Measurements from ENCODE around the gene ENC1. TPM values are rescaled to one million over a fixed set of nuclear protein-coding genes. Genes with fewer than 3 reads are reported as not detected.

ENC1 gene
- total and polyA plus RNA-seq, 2 of the 4 experiments (the other 2 are of a cell fraction), result 25.6 to 70.8 TPM

- no peak for TF ChIP-seq POLR2A (IDR thresholded peaks at IDR 0.05; ENCODE audit: low read depth, low read length)
- TF ChIP-seq NFE2L2 (IDR thresholded peaks at IDR 0.05; ENCODE audit: low read depth, low read length), result no peak
- no peak for TF ChIP-seq USF2 (IDR thresholded peaks at IDR 0.05; ENCODE audit: low read depth, low read length)
- no peak for TF ChIP-seq RAD21 (IDR thresholded peaks at IDR 0.05; ENCODE audit: low read length)
- TF ChIP-seq FOS (IDR thresholded peaks at IDR 0.05; ENCODE audit: low read depth, low read length), result no peak
- no peak for TF ChIP-seq ELK1 (IDR thresholded peaks at IDR 0.05; ENCODE audit: borderline replicate concordance, low read depth, low read length)
- TF ChIP-seq MXI1 (IDR thresholded peaks at IDR 0.05; ENCODE audit: borderline replicate concordance, low read depth, low read length), result no peak
- no peak; the same call in 1 of the 2 replicates for TF ChIP-seq BHLHE40 (IDR thresholded peaks at IDR 0.05; ENCODE audit: low read depth, low read length)
- peak overlapping the region; percentile 81 for H3K4me2 ChIP-seq (ENCODE audit: low read depth, low read length)
- H3K4me3 ChIP-seq (ENCODE audit: insufficient read depth, low read depth, low read length), result no peak overlapping the region
- no peak overlapping the region; the same call in 2 of the 3 replicates for H2BK15ac ChIP-seq (ENCODE audit: low read depth, low read length)
- H3K4me1 ChIP-seq (ENCODE audit: control insufficient read depth, insufficient read depth, low read length), result peaks cover 8% of the 10 kb centered on the region
- 0 out of 2 replicates have a peak overlapping the region, but pooled peaks have one; percentile 23 for H2AK5ac ChIP-seq (ENCODE audit: low read depth, low read length)
- H3K27ac ChIP-seq (ENCODE audit: insufficient read depth, low read length), result no peak overlapping the region
- H2BK5ac ChIP-seq (ENCODE audit: low read depth, low read length, poor library complexity, severe bottlenecking), result no peak overlapping the region
- no peak overlapping the region for H3K9ac ChIP-seq (ENCODE audit: low read depth, low read length)
- no peak overlapping the region for H3K56ac ChIP-seq (ENCODE audit: extremely low read depth, insufficient read depth, low read length)
- intact Hi-C loops (cut with micrococcal nuclease), result loop anchor here (5.0 to 10.0 kb wide), 2 partner anchors 65 to 648 kb away; partner anchors contain the start of gene HMGCR
- peak overlapping the region; percentile 71 for H2AK9ac ChIP-seq (replicated peaks; ENCODE audit: low read depth, low read length, poor library complexity)
- no peak overlapping the region for H4K91ac ChIP-seq (ENCODE audit: insufficient read depth, low read depth, low read length)
- peak; percentile 67 for DNase-seq
- H3K36me3 ChIP-seq (ENCODE audit: control insufficient read depth, insufficient read depth, low read length), result peaks cover 3% of the 10 kb centered on the region; the same call in 1 of the 2 replicates
- H4K5ac ChIP-seq (ENCODE audit: low read depth, low read length), result no peak overlapping the region
- ChIA-PET CTCF (interaction anchor here (0.8 kb wide), 1 partner anchor 1569 kb away, joined by 3 read pairs; no protein-coding TSS in a partner anchor), POLR2A (ENCODE audit: unreplicated experiment) (no interaction called here)
- H4K20me1 ChIP-seq (ENCODE audit: insufficient read depth, low read length), result peaks cover 21% of the 10 kb centered on the region
- H3K18ac ChIP-seq (ENCODE audit: low read depth, low read length), result no peak overlapping the region
- in situ Hi-C loops (cut with MboI; ENCODE audit: low sequenced_read_pairs), result no loop called here
- H3K9me1 ChIP-seq (ENCODE audit: insufficient read depth, low read length), result peaks cover 13% of the 10 kb centered on the region
- no TSS peak for BruUV-seq (replicated peaks)
- ATAC-seq (ENCODE audit: low read depth), result peak; percentile 25
- H2AFZ ChIP-seq (replicated peaks; ENCODE audit: low read length, poor library complexity), result no peak overlapping the region
- no peaks in the 10 kb centered on the region for H3K9me3 ChIP-seq (ENCODE audit: control insufficient read depth, insufficient read depth, low read length)
- 0 out of 2 replicates have a peak overlapping the region, but pooled peaks have one; percentile 28 for H2BK20ac ChIP-seq (ENCODE audit: low read depth, low read length)
- H3K27me3 ChIP-seq (ENCODE audit: control insufficient read depth, insufficient read depth, low read length), result no peaks in the 10 kb centered on the region
- 0 out of 4 replicates have a peak overlapping the region, but pooled peaks of 1 of the 2 experiments have one; percentile 14 for H4K8ac ChIP-seq (ENCODE audit: low read depth in 2 of 2, low read length in 2 of 2)
- H3K23ac ChIP-seq (ENCODE audit: low read depth, low read length), result peak overlapping the region; percentile 6; the same call in 1 of the 2 replicates
- dilution Hi-C loops (cut with HindIII; ENCODE audit: low sequenced_read_pairs, unreplicated experiment), result no loop called here
- H3K79me1 ChIP-seq (ENCODE audit: low read depth in 1 of 2, low read length in 2 of 2), result peaks cover 20 to 40% of the 10 kb centered on the region in 2 experiments
- H3K4ac ChIP-seq (ENCODE audit: low read depth, low read length), result peak overlapping the region; percentile 56
- WGBS, 2 experiments (ENCODE audit: extremely low coverage in 2 of 2, insufficient read length in 1 of 2), result 0% methylated on average over 1 of the region's 5 CpGs; no CpG with 5 or more reads in 1 of the 2 experiments
- peak overlapping the region; percentile 38; the same call in 1 of the 2 replicates for H3K14ac ChIP-seq (replicated peaks; ENCODE audit: low read depth, low read length)
- no peak overlapping the region for H2BK120ac ChIP-seq (ENCODE audit: low read depth, low read length)
Measured at GRCh38 chr5:74686962-74687751, 46.6 kb upstream of the ENC1 start.

All from IMR-90 (cell line).